ENCODE measurements around the gene GPR107.

The GPR107 gene

DNA sequence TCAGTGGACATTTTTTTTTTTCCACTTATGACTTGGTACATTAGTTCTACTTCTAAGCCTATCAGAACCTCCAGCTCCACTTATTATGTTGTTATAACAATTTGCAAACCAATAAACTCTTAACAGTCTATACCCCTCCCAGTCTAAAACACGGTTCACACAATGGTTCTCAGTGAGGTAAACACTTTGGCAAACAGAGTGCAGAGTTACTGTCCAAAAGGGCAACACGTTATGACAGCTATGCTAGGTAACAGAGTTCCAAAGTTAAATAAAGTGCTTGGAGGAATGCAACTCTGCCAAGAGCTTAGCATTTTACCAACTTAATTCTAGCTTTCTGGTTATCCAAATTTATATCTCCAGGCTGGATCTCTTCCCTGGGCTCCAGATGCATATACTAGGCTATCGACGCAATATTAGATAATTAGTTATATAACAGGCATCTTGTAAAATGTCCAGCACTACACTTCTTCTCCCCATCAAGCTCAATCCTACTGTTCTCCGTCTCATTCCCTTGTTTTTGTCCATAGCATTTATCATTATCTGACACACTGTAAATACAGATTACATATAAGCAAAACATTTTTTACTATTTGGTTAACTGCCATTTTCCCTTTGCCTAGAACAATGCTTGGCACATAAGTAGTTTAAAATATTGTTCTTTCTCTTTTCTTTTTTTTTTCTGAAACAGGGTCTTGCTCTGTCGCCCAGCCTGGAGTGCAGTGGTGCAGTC, 25.0 kb upstream of the GPR107 start:
- no peak for DNase-seq

DNA sequence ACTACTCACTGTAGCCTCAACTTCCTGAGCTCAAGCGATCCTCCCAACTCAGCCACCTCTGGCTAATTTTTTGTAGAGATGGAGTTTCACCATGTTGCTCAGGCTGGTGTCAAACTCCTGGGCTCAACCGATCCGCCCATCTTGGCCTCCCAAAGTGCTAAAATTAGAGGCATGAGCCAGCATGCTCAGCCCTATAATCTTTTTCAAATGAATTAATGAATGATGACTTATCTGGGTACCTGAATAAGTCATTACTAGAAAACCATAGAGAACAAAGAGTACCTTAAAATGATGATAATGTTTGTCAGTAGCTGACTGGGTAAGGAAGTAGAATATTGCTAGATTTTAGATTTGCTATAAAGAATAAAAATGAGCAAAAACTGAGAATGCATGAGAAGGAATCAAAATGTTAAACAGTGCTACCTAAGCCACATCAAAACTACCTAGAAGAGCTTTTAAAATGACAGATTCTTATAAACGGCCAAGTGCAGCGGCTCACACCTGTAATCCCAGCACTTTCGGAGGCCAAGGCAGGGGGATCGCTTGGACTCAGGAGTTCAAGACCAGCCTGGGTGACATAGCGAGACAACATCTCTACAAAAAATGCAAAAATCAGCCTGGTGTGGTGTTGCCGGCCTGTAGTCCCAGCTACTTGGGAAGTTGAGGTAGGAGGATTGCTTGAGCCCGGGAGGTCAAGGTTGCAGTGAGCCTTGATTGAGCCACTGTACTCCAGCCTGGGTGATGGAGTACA, 24.3 kb upstream of the GPR107 start:
- no peak for DNase-seq

DNA sequence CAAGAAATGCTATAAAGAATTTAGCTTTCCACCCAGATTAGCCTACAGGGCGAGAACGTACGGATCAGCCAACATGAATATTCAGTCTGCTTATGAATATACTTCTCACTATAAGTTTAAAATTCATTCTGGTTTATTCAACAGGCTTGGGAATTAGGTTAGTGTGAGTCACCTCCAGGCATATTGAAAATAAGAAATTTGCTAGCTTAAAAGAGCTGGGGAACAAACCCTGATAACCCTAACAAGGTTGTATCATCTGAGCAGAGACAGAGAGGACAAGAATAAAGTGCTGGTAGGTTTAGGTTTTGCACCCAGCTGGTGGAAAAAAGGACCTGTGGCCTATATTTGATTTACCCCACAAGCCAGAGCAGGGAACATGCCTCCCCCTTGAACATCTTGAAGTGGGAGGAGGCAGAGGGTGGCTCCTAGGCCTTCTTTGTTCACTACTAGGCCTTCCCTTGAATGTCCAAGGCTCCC, 23.0 kb upstream of the GPR107 start:
- no peak for DNase-seq

DNA sequence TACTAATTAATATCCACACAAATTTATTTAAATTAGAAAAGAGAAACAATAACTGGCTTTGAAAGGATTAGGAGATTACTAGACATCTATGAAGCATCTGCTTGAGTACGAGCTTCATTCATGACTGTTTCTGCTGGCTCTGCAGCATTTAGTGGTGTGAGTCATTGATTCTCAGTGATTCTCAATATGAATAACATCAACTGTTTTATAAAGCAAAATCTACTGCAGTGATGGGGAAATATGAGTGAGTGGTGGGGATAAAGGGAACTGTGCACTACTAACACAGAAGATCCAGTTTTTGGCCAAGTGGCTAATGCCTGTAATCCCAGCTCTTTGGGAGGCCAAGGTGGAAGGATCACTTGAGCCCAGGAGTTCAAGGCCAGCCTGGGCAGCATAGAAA, 19.1 kb upstream of the GPR107 start:
- no peak for DNase-seq

DNA sequence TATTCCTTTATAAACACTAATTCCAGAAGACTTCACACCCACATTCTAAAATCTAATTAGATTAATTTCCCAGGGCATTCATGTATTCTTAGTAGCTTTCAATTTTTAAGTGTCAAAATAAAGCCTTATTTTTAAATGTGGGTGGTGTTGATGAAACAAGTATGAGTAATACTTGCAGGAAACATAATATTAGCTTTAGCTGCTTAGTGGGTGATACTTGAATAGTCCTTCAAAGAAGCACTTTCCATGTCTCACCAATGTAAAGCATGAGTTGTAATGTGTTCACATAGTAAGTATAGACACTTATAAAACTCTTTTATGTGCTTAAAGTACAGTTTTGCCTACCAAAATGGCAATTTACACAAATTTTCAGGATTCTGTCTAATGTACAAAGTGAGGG, 17.6 kb upstream of the GPR107 start:
- DNase-seq = no peak

DNA sequence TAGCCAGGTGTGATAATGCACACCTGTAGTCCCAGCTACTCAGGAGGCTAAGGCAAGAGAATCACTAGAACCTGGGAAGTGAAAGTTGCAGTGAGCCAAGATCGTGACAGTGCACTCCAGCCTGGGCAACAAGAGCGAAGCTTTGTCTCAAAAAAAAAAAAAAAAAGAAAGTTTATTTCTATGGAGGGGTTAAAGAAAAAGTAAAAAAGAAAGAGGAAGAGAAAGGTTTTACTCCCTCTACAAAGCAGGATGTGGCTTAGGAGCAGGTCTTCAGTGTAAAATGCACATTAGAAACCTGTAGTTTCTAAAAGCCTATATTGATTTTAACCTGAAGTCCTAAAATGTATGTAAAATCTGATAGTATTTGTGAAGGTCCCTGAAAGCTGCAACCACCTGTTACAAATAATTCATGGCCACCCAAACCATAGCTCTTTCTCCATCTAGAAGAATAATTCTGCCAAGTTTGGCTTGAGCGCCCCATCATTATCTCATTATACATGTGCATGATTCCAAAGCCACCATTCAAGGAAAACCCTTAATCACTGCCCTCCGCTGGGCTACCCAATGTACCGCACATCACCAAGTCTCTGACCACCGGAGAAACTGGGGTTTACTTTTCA, 14.1 kb upstream of the GPR107 start:
- DNase-seq = no peak

DNA sequence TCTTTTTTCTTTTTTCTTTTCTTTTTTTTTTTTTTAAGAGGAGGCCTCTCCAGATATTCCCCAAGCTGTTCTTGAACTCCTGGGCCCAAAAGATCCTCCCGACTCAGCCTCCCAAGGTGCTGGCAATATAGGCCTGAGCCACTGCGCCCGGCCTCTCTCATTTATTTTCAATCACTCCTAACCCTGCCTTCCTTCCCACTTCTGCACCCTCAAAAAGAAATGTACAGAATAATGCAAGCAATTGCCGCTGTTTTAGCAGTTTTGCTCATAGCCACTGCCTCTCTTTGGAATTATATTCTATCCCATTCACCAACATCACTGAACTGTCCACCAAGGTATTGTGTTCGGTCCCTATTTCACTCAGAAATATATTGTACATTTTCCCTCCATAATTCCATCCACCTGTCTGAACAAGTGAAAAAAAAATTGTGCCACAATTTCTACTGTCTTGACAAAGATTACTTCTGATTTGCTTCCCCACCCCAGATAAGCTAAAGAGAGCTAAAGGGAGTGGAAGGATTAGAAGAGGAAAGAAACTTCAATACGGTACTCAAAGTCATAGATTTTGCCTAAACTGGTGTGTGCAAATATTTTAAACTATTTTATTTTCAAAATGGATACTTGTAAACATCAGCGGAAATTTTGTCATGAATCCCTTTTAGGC, 12.6 kb upstream of the GPR107 start:
- no peak for DNase-seq

DNA sequence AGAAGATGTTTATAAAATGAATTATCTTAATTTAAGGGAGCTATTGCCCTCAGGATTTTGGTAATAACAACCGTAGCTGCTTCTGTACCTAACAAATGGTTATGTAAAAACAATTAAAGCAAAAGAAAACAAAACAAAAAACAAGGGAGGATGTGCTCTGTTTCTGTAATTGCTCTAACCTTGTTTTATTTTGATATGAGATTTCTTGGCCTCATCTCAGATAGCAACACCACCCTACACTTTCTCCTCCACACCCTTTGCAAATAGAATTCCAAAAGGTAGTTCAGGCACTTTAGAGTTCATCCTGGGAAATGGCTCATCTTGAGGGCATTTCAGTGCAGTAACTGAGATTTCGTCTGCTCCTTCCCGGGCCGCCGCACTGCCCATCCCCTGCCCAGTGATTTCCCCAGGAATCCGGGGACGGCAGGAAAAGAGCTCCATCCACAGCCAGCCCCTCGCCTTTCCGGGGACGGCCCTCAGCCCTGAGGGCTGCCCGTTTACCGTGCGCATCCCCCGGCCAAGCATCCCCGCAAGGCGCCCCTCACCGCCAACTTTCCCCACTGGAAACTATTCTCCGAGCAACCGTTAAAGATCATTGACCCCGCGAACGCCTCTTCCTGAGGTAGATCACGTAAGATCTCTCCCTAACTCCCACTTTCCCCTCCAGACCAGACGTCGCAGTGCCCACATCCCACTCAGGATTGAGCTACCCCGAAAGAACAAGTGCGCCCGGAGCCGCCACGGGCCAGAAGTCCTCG, 11.9 kb upstream of the GPR107 start:
- DNase-seq = no peak

DNA sequence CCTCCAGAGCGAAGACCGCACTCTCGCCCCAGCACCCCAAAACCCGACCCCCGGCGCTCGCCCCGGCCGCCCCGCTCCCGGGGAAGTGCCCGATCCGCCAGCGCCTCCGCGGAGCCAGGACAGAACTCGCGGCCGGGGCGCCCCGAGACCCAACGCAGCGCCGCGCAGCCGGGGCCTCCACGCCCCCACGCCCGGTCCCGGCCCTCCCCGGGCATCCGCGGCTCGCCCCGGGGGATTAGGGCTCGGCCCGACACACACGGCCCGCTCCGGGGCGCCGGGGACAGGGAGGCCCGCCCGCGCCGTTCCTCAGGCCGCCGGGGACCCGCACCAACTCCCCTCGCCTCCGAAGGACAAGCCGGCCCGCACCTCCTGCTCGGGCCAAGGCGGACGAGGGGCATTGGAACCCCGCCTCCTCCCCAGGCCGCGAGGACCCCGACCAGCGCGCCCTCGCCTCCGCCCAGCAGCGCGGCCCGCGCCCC, 11.3 kb upstream of the GPR107 start:
- no peak for DNase-seq

DNA sequence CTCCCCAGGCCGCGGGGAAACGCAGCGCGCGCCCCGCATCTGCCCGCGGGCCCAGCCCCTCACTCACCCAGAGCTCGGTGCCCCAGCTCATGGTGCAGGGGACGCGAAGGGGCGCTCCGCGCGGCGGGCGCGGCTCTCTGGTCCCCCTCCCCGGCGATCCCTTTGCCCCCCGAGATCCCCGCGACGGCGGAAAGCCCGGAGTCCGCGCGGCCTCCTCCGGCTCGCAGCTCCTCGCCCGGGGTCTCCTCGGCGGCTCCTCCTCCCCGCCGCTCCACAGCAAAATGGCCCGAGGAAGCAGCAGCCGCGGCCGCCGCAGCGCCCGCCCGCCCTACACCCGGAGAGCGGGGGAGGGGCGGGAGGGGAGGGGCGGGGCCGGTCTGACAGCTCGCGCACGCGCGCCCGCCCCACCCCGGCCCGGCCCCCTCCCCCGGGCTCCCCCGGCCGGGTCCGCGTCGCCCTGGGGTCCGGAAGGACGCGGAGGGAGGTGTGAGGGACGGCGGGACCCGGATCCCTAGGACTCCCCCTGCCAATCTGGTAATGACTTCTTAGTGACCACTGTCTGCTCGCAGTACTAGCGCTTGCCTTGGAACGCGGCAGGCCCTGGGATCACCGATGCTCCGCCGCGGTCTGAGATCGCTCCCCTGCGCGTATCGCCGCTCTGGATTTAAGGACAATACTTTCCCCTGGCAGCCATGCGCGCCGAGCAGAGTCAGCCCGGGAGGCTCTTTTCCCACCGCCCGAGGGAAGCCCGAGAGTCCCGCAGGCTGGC, 10.6 kb upstream of the GPR107 start, which contains the start of gene FNBP1:
Gene FNBP1 (minus strand): TSS at position 305 of the 769 bp plus-strand sequence. CDS start 214 bp downstream, at position 91.
- peak; percentile 77 for DNase-seq

DNA sequence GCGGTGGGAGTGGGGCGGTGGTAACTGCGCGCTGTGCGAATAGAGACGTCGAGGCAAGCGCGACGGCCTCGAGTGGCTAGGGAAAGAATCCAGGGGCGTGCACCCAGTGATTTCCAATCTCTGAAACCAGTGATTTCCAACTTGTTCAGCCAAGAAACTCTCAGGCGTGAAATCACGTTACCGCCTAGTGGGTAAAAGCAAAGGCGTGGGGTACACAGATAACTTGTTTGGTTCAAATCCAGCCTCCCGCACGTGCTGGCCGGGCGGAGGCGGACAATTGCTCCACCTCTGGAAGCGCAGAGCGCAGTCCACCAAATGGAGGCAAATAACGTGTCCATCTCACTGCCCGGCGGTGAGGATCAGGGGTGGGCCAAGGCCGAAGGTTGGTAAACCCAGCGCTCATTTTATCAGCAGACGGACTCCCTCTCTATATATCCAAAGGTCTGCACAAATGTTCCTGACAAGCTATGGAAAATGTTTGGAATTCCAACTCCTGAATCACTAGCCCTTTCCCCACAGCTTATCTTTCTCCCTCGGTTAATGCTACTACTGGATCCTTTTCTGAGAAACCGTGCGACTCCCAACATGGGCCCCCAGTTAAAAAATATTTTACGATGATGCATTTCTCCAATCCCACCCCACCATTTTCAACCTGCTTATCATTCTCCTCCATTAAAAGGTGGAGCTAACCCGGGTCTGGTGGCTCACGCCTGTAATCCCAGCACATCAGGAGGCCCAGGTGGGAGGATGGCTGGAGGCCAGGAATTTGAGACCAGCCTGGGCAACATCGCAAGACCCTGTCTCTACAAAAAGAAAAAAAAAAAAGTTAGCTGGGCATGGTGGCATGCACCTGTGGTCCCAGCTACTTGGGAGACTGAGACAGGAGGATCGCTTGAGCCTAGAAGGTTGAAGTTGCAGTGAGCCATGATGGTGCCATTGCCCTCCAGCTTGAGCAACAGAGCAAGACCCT, 9.8 kb upstream of the GPR107 start:
- DNase-seq = no peak

DNA sequence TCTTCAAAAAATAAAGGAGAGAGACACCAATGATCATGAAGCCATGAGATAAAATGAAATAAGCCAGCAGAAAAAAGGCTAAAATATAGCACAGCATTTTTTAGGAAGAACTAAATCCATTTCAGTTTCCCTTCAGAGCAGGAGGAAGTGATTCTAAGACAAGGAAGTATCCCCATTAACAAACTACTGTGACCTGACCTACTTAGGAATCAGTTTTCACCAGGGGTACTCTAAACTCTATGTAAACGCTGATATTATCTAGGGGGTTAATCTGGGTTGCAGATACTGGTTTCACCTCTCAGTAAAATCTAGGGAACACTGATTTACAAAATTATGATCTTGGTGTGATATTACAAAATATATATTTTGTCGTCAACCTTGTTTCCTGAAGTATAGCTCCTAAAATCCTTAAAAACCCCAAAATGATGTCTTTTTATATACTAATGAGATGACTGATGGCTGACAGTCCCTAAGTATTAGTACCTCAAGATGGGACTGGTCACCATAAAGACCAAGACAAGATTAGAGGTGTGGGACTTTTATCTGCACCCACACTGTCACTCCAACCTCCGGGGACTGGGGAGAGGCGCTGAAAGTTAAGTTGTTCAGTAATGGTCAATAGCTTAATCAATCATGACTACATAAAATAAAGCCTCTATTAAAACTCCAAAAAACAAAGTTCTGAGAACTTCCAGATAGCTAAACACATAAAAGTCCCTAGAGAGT, 7.8 kb upstream of the GPR107 start:
- DNase-seq = no peak

DNA sequence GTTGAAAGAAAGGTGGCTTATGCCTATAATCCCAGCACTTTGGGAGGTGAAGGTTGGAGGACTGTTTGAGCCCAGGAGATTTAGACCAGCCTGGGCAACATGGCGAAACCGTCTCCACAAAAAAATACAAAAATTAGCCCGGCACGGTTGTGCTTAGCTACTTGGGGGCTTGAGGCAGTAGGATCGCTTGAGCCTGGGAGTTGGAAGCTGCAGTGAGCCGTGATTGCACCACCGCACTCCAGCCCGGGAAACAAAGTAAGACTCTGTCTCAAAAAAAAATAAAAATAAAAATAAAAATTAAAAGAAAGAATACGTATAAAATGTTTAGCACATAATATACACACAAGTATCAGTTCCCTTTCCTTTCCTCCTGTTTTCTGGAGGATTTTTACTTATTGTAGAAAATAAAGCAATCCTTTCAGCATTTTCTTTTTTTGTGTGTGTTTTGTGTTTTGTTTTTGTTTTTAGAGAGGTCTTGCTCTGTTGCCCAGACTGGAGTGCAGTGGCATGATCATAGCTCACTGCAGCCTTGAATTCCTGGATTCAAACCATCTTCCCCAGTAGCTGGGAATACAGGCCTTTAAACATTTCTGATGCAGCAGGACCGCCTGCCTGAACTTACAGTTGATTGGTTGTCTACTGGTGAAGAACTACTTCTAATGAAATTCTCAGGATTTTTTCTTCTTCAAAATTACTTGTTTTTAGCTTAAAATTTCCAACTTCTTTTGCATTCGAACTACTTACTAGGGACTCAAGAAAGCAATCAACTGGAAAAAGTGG, 4.1 kb upstream of the GPR107 start:
- no peak for DNase-seq

DNA sequence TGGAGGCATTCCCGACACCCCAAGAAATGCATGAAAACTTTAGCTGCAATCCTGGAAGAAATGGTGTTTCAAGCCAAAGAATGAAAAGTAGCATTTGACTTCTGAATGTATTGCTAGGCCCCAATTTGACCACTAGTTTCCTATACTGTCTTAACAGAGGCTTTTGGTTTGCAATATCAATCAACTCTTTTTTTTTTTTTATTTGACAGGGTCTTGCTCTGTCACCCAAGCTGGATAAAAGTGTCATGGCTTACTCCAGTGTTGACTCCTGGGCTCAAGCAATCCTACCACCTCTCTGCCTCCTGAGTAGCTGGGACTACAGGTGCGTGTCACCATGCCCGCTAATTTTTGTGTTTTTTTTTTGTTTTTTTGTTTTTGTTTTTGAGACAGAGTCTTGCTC, 3.2 kb upstream of the GPR107 start:
- no peak for DNase-seq

DNA sequence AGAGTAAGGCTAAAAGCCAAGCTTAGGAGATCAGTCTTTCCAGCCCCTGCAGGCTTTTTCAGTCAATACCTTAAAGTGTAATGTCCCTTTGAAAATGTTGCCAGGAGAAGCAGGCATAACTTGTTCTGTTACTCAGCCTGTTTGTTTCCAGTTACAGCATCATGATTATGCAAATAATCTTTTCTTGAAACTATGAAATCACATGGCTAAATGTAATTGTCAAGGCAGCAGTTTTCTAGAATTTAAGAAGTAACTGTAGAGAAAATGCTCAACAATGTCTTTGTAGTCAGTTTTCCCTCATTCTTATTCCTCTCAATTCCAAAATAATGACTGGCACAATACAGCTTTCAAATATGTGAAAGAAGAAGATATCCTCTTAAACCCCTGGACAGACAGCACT, 1.9 kb upstream of the GPR107 start:
- no peak for DNase-seq

DNA sequence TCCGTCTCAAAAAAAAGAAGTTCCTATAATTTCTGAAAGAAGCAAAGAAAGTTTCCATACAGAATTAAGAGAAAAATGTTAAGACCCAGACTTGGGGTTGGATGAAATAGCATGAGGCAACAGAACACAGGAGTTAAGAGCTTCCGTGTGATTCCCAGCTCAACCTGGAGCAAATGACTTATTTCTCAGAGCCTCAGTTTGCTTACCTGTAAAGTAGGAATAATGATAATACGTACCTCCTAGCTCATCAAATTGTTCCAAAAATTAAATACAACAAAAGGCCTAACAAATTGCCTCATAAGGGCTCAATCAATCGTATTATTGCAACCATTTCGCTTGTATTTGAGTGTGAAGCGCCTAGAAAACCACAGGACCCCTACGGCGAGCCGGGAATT, 600 bp upstream of the GPR107 start:
- DNase-seq = no peak

DNA sequence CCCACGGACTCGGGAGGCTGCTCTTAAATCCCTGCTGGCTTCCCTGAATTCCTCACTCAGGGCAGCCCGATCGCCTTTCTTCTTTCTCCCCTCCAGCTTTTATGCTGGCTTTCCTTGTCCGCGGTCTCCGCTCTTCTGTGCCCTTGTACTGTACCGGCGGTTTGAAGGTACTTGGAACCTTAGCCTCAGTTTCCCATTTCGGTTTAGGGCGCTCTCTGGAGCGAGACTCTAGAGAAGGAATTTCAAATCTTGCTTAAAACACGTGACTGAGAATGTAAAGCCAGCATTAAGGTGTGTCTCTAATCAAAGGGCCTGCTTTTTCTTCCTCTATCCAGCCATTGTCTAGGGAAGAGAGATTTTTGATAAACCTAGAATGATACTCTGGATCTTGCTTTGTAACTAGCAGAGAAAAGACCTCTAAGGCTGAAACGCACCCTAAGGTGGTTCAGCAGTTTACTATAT, 650 bp downstream of the GPR107 start:
- DNase-seq = no peak

DNA sequence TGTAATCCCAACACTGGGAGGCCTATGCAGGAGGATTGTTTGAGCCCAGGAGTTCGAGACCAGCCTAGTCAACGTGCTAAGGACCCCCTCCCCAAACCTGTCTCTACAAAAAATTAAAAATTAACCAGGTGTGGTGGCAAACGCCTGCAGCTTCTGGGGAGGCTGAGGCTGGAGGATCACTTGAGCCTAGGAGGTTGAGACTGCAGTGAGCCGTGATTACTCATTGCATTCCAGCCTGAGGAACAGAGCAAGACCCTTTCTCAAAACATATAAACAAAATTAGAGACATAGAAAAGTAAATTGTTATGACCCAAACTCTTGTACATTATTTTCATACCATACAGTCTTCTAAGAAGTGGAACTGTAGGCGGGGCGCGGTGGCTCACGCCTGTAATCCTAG, 1.1 kb downstream of the GPR107 start:
- no peak for DNase-seq

DNA sequence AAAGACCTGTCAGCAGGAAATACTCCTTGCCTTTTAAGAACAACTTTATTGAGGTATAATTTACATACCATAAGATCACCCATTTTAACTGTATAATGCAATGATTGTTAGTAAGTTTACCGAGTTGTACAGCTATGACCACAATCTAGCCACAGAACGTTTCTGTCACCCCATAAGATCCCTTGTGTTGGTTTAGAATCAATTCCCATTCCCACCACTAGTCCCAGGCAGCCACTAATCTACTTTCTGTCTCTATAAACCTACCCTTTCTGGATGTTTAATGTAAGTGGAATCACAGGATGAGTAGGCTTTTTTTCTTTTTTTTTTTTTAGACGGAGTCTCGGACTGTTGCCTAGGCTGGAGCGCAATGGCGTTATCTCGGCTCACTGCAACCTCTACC, 4.4 kb downstream of the GPR107 start:
- no peak for DNase-seq
